Activated effector memory CD4-positive, alpha-beta T cell treated with anti-CD3 and anti-CD28 coated beads, Interleukin-2, amount 50 U/mL, for 16 hours (primary cell): Measurements from ENCODE around the gene ANTXR2.
"Not testable (repeated sequence)": the region's sequence is repeated elsewhere in the genome, so short reads cannot be mapped to it uniquely, and the experiment has no call there.

ENCODE experiments used
- DNase-seq: peaks from one replicate; pipeline ENCODE4 v3.0.0-alpha.2; 2020

Gene ANTXR2

DNA sequence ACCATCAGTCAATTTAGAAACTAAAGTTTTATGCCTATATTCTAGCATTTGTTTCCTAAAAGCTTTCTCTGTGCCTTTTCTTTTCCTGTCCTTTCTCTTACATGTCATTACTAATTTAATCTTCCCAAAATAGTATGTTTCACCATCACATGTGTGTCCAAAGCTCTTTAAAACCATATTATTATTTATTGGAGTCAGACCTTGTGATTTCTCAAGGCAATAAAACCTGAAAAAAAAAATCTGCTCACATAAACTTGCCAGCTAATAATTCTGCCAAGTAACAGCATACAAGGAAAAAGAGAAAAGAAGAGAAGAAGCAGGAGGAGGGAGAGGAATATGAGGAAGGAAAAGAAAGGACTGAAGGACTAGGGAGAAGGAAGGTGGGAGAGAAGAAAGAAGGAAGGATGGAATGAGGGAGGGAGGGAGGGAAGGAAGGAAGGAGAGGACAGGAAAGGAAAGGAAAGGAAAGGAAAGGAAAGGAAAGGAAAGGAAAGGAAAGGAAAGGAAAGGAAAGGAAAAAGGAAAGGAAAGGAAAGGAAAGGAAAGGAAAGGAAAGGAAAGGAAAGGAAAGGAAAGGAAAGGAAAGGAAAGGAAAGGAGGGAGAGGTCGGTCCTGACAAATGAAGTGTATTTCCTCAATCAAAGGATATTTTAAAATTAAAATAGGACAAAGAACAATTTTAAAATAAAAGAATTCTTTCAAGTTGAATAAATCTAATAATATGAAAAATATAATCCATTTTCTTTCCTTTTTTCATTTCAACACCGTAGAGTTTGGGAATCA is 57.4 kb downstream of the ANTXR2 start:
- no peak for DNase-seq

DNA sequence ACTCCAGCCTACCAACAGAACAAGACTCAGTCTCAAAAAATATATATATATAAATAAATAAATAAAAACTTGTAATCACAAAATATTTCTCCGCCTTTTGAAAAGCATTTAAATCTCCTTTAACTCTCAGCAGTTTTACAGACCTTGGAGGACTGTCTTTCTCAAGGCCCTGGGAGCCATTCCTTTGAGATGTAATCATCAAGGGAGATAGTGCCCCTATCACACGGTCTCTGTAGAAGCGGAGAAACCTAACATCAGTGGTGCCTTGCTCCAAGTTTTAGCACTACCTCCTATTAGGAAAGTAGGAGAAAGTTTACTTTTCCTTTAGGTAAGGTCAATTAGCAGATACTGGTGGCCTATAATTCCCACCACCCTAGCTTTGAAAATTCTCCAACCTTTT is 58.5 kb downstream of the ANTXR2 start:
- no peak for DNase-seq

DNA sequence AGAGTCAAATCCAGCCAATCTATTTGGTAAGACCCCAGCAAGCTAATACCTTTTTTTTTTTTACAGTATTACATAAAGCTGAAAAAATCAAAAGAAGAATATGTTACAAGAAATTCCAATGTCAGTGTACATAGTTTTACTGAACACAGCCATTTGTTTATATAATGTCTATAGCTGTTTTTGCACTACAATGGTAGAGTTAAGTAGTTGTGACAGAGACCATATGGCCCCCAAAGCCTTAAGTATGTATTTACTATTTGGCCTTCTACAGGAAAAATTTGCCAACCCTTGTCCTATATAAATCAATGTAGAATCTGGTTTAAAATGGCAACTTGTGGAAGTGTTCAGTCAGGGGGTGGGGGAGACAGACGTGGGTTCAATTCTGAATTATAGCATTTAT is 60.7 kb downstream of the ANTXR2 start:
- no peak for DNase-seq

DNA sequence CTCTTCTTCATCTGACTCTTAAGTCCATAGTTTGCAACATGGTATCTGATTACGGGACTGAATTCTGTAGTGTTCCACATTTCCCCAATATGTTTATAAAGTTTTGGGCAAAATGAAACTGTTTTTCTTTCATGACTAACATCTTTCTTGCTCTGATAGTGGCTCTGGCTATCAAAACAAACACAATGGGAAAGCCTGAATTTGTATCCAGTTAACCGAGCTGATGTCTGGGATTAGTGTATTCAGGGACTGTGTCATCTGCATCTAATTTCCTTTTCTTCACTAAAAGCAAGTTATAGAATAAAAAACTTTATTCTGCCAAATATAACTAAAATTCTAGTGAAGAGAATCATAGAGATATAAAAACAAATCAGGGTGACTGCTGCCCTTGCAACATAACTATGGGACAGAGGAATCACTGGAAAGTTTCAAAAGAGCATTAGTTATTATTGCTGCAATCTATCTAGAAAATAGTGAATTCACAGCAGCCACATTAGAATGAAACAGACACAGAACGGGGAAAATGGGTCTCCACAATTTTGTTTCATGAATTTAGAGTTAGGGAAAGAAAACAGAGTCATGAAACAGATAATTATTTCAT is 61.3 kb downstream of the ANTXR2 start:
- DNase-seq = no peak

DNA sequence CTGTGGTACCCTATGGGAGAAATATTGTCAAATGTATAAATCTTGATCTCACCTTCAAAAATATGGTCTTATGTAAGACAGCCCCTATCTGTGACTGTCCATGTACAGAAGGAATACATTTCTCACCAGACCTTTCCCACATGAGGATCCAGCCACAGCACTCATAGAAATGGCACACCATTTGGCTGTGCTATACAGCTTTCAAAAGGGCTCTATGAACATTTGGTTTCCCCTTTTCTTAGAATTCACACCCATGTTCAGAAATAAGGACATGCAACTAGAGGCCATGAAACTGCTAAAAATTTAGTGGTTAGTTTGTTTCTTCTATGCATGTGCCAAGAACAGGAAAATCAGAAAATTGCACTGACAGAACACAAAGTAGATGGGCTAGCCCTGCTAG is 62.7 kb downstream of the ANTXR2 start:
- DNase-seq = no peak

DNA sequence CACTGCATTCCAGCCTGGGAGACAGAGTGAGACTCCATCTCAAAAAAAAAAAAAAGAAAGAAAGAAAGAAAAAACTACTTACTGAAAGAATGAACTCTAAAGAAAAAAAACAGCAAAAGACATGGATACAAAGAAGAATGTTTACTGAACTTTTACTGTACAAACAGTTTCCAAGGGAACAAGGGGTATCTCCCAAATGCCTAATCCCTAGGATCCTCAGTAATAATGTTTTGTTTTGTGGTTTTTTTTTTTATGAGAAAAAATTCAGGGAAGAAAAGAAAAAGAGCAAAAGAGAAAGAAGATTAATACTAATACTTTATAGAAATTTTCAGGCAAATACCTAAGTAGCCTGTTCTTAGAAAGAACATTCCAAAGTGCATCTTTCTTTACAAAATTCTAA is 63.2 kb downstream of the ANTXR2 start:
- DNase-seq = no peak

DNA sequence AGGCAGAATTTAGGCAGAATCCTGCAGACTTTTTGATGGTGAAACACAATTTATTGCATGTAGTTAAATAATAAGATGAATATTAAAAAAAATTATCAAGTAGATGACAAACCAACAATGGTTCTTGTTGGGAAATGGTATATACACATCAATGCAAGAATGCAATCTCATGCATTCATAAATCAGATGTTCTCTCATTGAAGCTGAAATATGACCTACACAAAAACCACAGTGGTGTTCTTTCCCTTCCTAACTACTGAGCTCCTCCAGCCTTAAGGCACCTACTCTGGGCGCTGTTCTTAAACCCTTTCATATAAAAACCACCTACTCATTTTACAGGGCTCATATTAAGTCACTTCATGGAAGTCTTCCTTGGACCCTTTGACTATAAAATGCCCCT is 64.1 kb downstream of the ANTXR2 start:
- no peak for DNase-seq

DNA sequence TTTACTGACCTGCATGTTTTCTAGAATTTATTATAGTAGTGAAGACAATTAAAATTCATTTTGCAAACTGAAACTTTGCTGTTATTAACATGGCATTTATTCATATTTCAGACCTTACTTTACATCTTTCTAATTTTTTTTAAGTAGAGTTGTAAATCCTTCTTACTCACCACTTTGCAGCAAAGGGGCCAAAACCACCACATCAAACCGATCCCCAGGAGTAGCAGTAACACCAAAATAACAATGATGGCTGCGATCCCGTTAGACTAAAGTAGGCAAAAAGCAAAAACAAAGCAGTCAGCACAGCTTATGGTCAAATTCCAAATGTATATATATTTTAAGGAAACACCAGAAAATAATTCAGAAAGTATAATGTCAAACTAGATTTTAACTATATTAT is 64.7 kb downstream of the ANTXR2 start:
- no peak for DNase-seq

DNA sequence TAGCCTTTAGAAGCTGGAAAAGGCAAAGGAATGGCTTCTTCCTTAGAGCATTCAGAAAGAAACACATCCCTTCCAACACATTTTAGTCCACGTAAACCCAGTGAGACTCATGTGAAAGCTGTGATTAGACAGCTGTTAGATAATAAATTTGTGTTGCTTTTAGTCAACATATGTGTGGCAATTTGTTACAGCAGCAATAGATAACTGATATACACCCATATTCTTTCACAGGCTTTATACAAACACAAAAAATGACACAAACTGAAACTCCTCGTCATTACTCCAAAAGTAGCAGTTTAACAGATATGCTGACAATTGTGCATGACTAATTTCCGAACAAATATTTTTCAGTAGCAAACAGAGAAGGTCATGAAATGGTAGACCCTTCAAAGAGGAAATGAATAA is 65.3 kb downstream of the ANTXR2 start:
- no peak for DNase-seq

DNA sequence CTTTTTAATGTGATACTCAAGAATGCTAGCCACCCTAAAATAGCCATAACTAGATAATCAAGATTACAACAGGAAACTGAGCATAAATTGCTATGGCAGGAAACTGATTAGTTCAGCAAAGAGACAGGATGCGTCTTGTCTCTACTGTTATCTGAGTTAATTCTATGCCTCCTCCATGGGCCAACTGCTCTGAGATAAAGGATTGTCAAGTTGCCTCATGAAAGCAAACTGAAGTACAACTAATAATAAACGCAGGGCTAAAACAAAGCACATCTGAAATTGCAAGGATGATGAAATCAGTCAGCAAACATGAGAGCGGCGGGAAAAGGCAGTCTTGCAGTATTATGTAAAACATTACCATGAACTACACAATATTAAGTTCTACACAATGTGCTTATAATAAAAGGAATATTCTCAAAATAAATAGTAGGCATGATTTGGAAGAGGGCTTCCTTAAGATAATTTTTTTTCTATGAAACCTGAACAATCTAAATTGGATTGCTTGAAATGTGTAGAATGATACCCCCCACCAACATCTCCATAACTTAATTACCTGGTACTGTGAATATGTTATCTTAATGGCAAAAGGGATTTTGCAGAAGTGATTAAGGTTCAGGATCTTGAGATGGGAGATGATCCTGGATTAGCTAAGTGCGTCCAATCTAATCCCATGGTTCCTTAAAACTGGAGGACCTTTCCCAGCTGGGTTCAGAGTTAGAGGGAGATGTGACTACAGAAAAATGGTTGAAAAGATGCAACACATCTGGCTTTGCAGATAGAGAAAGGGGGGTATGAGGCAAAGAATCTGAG is 65.9 kb downstream of the ANTXR2 start:
- no peak for DNase-seq

DNA sequence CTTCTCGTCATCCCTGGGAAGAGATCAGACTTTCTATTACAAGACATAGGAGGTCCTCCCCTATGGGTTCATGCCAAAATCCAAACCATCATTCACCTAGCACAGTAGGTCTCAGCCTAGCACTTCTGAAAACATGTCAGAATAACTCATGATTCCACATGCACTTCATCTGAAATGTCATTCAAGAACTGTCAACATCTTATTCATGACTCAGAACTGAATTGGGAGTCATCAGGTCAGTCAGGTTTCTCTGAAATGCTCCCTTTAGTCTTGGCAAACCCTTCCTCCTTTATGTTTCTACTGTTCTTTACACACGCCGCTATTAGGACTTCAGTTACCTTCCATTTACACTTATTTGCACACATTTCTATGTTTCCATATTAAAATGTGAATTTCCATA is 67.2 kb downstream of the ANTXR2 start:
- no peak for DNase-seq

DNA sequence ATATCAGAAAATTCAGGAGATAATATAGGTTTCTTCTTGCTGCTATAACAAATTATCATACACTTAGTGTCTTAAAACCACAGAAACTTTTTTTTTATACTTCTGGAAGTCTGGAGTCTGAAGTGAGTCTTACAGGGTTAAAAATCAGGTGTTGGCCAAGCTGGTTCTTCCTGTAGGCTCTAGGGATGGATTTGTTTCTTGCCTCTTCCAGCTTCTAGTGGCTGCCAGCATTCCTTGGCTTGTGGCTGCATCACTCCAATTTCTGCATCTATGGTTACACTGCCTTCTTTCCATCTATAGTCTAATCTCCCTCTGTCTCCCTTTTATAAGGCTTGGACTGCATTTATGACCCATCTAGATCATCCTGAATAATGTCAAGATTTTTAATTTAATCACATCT is 68.7 kb downstream of the ANTXR2 start:
- DNase-seq = no peak

DNA sequence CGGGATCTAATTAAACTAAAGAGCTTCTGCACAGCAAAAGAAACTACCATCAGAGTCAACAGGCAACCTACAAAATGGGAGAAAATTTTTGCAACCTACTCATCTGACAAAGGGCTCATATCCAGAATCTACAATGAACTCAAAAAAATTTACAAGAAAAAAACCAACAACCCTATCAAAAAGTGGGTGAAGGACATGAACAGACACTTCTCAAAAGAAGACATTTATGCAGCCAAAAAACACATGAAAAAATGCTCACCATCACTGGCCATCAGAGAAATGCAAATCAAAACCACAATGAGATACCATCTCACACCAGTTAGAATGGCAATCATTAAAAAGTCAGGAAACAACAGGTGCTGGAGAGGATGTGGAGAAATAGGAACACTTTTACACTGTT is 70.5 kb downstream of the ANTXR2 start:
- DNase-seq = not testable (repeated sequence)

DNA sequence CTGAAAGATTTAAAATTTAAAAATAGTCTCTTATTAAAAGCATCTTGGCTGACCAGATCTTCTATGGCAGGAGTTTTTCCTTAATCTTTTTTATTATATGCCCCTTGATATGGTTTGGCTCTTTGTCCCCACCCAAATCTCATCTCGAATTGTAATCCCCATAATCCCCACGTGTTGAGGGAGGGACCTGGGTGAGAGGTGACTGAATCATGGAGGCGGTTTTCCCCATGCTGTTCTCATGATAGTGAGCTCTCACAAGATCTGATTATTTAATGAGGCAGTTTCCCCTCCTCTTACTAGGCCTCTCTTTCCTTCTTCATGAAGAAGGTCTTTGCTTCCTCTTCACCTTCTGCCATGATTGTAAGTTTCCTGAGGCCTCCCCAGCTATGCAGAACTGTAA is 74.0 kb downstream of the ANTXR2 start:
- not testable (repeated sequence) for DNase-seq

DNA sequence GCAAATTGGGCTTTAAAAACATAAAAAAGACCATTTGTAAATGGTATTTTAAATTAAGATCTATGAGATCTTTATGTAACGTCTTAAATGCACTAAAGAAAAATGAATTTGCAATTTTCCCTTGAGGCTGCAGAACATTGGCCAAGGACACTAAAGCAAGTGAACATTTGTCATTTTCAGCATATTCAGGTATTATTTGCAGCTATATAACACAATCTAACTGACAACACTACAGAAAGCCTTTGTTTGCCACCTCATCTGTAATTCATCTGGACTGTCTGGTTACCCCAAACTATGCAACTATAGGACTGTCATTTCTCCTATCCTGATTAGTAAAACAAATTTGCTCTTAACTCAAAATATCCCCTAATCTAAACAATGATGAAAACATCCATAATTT is 74.8 kb downstream of the ANTXR2 start:
- DNase-seq = no peak

DNA sequence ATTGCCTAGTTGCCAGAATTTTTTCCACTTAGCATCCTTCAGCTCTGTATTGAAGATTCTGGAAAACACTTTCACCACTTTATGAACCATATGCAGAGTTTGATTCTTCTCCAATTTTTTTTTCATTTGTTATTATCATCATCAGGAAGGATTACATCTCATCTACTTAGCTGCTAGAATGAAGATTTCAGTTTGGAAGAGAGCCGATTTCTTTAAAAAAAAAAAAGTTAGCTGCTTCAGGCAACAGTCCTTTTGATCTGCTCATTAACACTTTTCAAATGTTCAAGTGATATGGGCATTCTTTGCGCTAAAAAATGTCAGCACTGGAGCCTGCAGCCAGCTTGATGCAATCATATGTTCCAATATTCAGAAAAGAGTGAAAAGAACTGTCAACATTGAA is 76.2 kb downstream of the ANTXR2 start:
- DNase-seq = no peak

DNA sequence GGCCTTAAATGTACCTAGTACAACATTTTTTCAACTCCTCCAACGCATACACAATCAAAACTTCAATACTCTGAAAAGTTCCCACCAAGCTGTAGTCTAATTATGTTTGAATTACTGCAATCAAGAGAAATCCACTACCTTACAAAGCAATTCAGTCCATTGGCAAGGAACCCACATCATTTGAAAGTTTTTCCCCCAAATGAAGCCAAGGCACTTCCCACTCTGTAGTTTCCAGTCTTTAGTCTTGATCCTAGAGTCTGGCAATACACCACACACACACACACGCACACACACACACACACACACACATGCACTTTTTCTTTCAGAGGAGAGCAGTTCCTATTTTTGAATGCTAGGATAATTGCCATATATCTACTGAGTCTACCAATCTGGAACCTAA is 79.6 kb downstream of the ANTXR2 start:
- no peak for DNase-seq

DNA sequence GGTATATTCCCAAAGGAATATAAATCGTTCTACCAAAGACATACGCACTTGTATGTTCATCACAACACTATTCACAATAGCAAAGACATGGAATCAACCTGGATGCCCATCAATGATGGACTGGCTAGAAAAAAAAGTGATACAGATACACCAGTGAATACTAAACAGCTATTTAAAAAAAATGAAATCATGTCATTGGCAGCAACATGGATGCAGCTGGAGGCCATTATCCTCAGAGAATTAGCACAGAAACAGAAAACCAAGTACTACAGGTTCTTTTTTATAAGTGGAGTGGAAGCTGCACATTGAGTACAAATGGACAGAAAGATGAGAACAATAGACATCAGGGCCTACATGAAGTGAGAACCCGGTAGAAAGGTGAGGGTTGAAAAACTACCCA is 81.4 kb downstream of the ANTXR2 start:
- DNase-seq = no peak

DNA sequence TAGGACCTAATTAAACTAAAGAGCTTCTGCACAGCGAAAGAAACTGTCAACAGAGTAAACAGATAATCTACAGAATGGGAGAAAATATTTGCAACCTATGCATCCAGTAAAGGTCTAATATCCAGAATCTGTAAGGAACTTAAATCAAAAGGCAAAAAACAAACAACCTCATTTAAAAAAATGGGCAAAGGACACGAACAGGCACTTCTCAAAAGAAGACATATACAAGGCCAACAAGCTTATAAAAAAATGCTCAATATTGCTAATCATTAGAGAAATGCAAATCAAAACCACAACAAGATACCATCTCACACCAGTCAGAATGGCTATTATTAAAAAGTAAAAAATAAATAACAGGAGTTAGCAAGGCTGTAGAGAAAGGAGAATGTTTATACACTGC is 81.9 kb downstream of the ANTXR2 start:
- DNase-seq = not testable (repeated sequence)

DNA sequence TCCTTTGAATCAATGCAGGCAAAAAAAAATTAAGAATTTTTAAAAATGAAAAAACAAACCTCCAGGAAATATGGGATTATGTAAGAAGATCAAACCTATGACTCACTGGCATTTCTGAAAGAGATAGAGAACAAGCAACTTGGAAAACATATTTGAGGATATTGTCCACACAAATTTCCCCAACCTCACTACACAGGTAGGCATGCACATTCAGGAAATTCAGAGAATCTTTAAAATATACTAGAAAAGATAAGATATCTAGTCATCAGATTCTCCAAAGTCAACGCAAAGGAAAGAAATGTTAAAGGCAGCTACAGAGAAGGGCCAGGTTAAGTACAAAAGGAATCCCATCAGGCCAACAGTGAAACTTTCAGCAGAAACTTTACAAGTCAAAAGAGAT is 85.6 kb downstream of the ANTXR2 start:
- no peak for DNase-seq

DNA sequence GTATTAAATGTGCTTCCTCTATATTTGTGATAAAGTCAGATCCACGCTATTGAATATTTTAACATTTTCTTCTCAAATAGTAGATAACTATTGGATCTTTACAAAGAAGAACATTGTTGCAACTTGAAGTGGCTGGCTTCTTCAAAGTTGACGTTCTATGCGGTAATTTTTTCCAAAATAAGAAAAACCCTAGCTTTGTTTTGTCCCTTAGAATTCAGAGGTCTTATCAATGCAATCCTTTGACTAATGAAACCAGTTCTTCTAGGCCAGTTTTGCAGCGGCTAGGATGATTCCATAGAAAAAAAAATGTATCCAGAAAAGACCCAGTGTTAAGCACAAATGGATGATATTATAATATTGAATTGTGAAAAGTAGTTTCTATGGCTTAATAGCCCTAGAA is 89.6 kb downstream of the ANTXR2 start:
- no peak for DNase-seq

DNA sequence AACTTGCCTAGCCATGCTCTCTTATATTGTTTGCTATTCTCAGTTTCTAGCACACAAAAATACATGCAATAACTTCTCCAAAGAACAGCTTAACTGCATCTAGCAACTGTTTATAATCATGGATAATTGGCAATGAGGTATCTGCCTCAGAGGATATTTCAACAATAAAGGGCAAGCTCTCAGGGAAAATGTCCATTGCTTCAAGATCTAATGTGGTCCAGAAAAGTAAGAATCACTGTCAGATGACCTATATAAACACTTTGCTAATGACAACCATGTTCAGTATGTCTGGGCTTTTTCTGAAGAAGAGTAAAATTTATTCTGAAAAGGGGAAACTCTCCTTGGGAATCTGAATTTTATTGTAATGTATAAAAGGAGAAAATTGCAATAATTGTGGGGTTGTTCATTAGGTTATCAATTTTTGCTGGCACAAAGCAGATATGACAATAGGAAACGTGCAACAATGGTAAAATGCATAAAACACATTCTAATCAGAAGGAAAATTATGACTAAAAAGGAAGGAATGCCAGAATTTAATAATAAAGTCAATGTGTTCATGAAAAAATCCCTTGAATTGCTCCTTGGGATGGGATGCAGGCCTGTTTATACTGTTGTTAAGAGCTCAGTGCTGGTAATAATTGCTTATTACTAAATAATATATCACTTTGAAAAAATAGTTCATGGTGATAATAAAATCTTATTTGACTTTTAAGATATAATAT is 90.3 kb downstream of the ANTXR2 start:
- DNase-seq = no peak

DNA sequence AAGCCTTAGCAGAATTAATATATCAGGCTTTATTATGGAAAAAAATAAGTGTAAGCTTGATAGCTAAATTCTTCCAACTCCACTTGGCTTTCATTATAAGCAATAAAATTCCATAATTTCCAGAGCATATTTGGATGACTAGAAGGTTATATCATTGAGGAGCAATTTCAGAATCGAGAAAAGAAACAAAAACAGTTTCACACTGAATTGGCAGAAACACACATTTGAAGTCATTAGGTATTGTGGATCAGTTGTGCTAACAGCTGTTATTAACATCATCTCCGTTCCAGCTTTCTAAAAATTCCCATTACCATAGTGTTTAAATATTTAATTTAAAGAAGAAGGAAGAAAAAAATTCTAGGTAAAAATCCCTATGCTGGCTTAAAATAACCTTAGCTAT is 92.6 kb downstream of the ANTXR2 start:
- no peak for DNase-seq
